ENCODE measurements around the gene MCHR1.

Gene MCHR1

GRCh38 chr22:40660730-40661129, 18.6 kb upstream of the MCHR1 start:
- H3K9ac ChIP-seq (ENCODE audit: low read length): no peak overlapping the region

GRCh38 chr22:40661671-40662070, 17.6 kb upstream of the MCHR1 start:
- Histone ChIP-seq H4K20me1 (ENCODE audit: insufficient read depth, low read length) (no peaks in the 10 kb centered on the region), H3K79me2 (ENCODE audit: low read length) (no peaks in the 10 kb centered on the region), H3K9me3 (ENCODE audit: insufficient read depth, low read length) (no peaks in the 10 kb centered on the region), H3K4me3 (ENCODE audit: low read length) (no peak overlapping the region), H3K4me1 (ENCODE audit: low read length) (peaks cover 7% of the 10 kb centered on the region), H3K36me3 (replicated peaks; ENCODE audit: low read depth, low read length) (no peaks in the 10 kb centered on the region), H2AFZ (ENCODE audit: low read depth, low read length) (no peak overlapping the region), H3K27me3 (ENCODE audit: low read depth, low read length) (no peaks in the 10 kb centered on the region), H3K4me2 (ENCODE audit: low read length) (no peak overlapping the region), H3K9ac (ENCODE audit: low read length) (no peak overlapping the region), H3K27ac (ENCODE audit: low read length) (no peak overlapping the region)
- TF ChIP-seq, protein P1, sequence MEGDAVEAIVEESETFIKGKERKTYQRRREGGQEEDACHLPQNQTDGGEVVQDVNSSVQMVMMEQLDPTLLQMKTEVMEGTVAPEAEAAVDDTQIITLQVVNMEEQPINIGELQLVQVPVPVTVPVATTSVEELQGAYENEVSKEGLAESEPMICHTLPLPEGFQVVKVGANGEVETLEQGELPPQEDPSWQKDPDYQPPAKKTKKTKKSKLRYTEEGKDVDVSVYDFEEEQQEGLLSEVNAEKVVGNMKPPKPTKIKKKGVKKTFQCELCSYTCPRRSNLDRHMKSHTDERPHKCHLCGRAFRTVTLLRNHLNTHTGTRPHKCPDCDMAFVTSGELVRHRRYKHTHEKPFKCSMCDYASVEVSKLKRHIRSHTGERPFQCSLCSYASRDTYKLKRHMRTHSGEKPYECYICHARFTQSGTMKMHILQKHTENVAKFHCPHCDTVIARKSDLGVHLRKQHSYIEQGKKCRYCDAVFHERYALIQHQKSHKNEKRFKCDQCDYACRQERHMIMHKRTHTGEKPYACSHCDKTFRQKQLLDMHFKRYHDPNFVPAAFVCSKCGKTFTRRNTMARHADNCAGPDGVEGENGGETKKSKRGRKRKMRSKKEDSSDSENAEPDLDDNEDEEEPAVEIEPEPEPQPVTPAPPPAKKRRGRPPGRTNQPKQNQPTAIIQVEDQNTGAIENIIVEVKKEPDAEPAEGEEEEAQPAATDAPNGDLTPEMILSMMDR (IDR thresholded peaks at IDR 0.05; ENCODE audit: low read depth, low read length): no peak
- TF ChIP-seq EZH2phosphoT487 (IDR thresholded peaks at IDR 0.05; ENCODE audit: low read depth): no peak

More at GRCh38 chr22:40660730-40661129, 18.6 kb upstream of the MCHR1 start:
- Histone ChIP-seq H3K27me3 (ENCODE audit: low read depth, low read length) (no peaks in the 10 kb centered on the region), H2AFZ (ENCODE audit: low read depth, low read length) (no peak overlapping the region), H3K4me2 (ENCODE audit: low read length) (0 out of 2 replicates have a peak overlapping the region, but pooled peaks have one; percentile 26), H4K20me1 (ENCODE audit: insufficient read depth, low read length) (no peaks in the 10 kb centered on the region), H3K4me1 (ENCODE audit: low read length) (peaks cover 7% of the 10 kb centered on the region), H3K36me3 (replicated peaks; ENCODE audit: low read depth, low read length) (no peaks in the 10 kb centered on the region), H3K79me2 (ENCODE audit: low read length) (no peaks in the 10 kb centered on the region), H3K4me3 (ENCODE audit: low read length) (no peak overlapping the region), H3K9me3 (ENCODE audit: insufficient read depth, low read length) (no peaks in the 10 kb centered on the region), H3K27ac (ENCODE audit: low read length) (no peak overlapping the region)
- TF ChIP-seq, protein P1 (IDR thresholded peaks at IDR 0.05; ENCODE audit: low read depth, low read length): no peak
- no peak for TF ChIP-seq EZH2phosphoT487 (IDR thresholded peaks at IDR 0.05; ENCODE audit: low read depth)

- TF ChIP-seq, protein P1 (IDR thresholded peaks at IDR 0.05; ENCODE audit: low read depth, low read length): no peak
- TF ChIP-seq EZH2phosphoT487 (IDR thresholded peaks at IDR 0.05; ENCODE audit: low read depth): no peak
- H3K27ac ChIP-seq (ENCODE audit: low read length): no peak overlapping the region
- H4K20me1 ChIP-seq (ENCODE audit: insufficient read depth, low read length): no peaks in the 10 kb centered on the region
- no peak overlapping the region for H3K9ac ChIP-seq (ENCODE audit: low read length)
- no peak overlapping the region for H2AFZ ChIP-seq (ENCODE audit: low read depth, low read length)
- H3K4me1 ChIP-seq (ENCODE audit: low read length): peaks cover 17% of the 10 kb centered on the region
- no peaks in the 10 kb centered on the region for H3K9me3 ChIP-seq (ENCODE audit: insufficient read depth, low read length)
- H3K4me2 ChIP-seq (ENCODE audit: low read length): no peak overlapping the region
- no peaks in the 10 kb centered on the region for H3K79me2 ChIP-seq (ENCODE audit: low read length)
- no peak overlapping the region for H3K4me3 ChIP-seq (ENCODE audit: low read length)
- no peaks in the 10 kb centered on the region for H3K36me3 ChIP-seq (replicated peaks; ENCODE audit: low read depth, low read length)
- no peaks in the 10 kb centered on the region for H3K27me3 ChIP-seq (ENCODE audit: low read depth, low read length)
These were observed 14.0 kb upstream of the MCHR1 start for GRCh38 chr22:40665312-40665711.

DNA sequence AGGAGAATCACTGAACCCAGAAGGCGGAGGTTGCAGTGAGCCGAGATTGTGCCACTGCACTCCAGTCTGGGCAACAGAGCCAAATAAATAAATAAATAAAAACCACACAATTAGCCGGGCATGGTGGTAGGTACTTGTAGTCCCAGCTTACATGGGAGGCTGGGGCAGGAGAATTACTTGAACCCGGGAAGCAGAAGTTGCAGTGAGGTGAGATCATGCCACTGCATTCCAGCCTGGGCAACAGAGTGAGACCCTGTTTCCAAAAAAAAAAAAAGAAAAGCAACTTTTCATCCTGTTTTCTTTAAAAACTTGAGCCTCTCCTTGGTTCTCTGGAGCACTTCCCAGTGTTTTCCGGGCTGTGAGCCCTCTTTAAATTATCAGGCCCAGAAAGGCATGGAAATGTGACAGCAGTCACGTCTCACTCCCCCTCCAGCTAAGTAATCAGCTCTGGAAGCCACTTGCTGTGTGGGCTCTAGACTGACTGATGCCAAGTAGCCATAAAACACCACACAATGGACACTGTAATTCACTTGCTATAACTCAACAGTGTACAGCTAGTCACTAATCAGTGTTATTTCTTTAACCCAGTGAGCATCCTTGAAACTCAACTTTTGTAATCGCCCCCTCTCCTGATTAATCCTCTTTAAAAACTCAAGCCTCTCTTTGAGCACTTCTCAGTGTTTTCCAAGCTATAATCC, 13.0 kb upstream of the MCHR1 start:
- Histone ChIP-seq H4K20me1 (ENCODE audit: insufficient read depth, low read length) (no peaks in the 10 kb centered on the region), H3K79me2 (ENCODE audit: low read length) (no peaks in the 10 kb centered on the region), H2AFZ (ENCODE audit: low read depth, low read length) (no peak overlapping the region), H3K9me3 (ENCODE audit: insufficient read depth, low read length) (no peaks in the 10 kb centered on the region), H3K4me3 (ENCODE audit: low read length) (no peak overlapping the region), H3K36me3 (replicated peaks; ENCODE audit: low read depth, low read length) (no peaks in the 10 kb centered on the region), H3K9ac (ENCODE audit: low read length) (no peak overlapping the region), H3K4me2 (ENCODE audit: low read length) (no peak overlapping the region), H3K4me1 (ENCODE audit: low read length) (peaks cover 10% of the 10 kb centered on the region), H3K27me3 (ENCODE audit: low read depth, low read length) (no peaks in the 10 kb centered on the region), H3K27ac (ENCODE audit: low read length) (no peak overlapping the region)
- no peak for TF ChIP-seq EZH2phosphoT487 (IDR thresholded peaks at IDR 0.05; ENCODE audit: low read depth)
- TF ChIP-seq, protein P1 (IDR thresholded peaks at IDR 0.05; ENCODE audit: low read depth, low read length): no peak

Data from OCI-LY3 (cell line).